Urinary bladder (tissue), 4 donors: ENCODE measurements around the gene TMEM127. TPM values are rescaled to one million over a fixed set of nuclear protein-coding genes. Genes with fewer than 3 reads are reported as not detected.

Experiments
- DNase-seq: peaks from one replicate; pipeline ENCODE4 v3.0.0-alpha.2; 2015; ENCODE audit errors: extremely low spot score
- H3K27ac ChIP-seq: one replicate; pipeline ENCODE4 v1.5.1; 2013; ENCODE audit warnings: low read depth, mild to moderate bottlenecking, moderate library complexity
- H3K36me3 ChIP-seq: one replicate; pipeline ENCODE4 v1.6.1; 2013; ENCODE audit warnings: mild to moderate bottlenecking, moderate library complexity; ENCODE audit not compliant: insufficient read depth
- H3K4me1 ChIP-seq: one replicate; pipeline ENCODE4 v1.6.1; 2013; ENCODE audit warnings: mild to moderate bottlenecking, moderate library complexity; ENCODE audit not compliant: insufficient read depth
- H3K4me3 ChIP-seq: one replicate; pipeline ENCODE4 v1.5.1; 2013; ENCODE audit warnings: low read depth, low read length
- WGBS: extraction: QIAGEN DNeasy Blood & Tissue Kit; methylation state at CpG from one replicate; pipeline ENCODE4 v1.1.7; 2013; 5-methylcytosine and 5-hydroxymethylcytosine counted together
- polyA plus RNA-seq: library from polyadenylated mRNA; stranded (reverse); fragments of 200-250 nt; gene quantifications from one replicate; pipeline ENCODE4 v1.2.3, GENCODE V29; 2013
- total RNA-seq: library from RNA; depleted of rRNA; stranded (reverse); fragments of >200 nt; gene quantifications from one replicate; pipeline ENCODE4 v1.2.3, GENCODE V29; 2014
- donor health status: healthy with polysubstance abuse.
- donor health status: healthy.

Gene TMEM127
- total and polyA plus RNA-seq, 2 donors, result 13.4 to 47.6 TPM

DNA sequence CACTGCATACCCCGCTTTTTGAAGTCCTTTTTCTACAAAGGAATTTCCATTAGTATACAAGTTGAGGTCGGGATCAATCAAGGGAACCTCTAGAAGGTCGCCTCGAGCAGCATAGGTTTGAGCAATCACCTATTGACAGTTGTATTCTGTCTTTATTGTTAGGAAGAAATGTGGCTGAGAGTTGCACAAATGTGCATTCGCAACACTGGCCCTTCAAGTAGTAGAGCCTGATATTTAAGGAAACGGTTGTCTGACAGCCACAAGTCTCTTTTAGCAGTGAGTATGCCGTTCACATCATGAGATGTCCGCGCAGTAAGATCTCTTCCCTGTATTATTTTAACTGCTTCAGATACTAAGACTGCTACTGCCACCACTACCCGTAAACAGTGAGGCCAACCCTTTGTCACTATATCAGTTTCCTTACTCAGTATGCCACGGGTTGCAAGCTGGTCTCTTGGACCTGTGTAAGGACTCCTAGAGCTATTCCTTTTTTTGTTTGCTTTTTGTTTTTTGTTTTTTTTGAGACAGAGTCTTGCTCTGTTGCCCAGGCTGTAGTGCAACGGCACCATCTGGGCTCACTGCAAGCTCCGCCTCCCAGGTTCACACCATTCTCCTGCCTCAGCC lies 47.2 kb downstream of the TMEM127 start:
- 96% methylated on average over 13 of the region's 13 CpGs for WGBS
- H3K4me3 ChIP-seq, result no peak overlapping the region
- no peak for DNase-seq
- H3K36me3 ChIP-seq, result no peaks in the 10 kb centered on the region
- no peaks in the 10 kb centered on the region for H3K4me1 ChIP-seq
- no peak overlapping the region for H3K27ac ChIP-seq

DNA sequence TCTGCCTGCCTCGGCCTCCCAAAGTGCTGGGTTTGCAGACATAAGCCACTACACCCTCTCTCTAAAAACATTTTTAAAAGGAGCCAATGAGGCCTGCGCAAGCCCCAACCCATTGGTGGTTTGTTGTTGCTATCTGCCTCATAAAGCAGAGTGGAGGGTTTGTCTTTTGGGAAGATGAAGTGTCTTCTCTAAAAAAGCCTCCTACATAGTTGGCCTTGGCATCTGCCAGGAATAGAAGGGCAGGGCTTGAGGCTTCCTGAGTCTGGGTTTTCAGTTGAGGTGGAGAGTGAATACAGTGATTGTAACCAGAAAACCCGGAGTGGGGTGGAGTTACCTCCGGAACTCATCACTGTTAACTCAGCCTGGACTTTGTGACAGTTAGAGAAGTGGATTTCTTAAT lies 51.2 kb downstream of the TMEM127 start:
- Histone ChIP-seq H3K4me1 (no peaks in the 10 kb centered on the region), H3K27ac (no peak overlapping the region), H3K4me3 (no peak overlapping the region), H3K36me3 (no peaks in the 10 kb centered on the region)
- DNase-seq, result no peak
- WGBS, result 94% methylated on average over 4 of the region's 4 CpGs

DNA sequence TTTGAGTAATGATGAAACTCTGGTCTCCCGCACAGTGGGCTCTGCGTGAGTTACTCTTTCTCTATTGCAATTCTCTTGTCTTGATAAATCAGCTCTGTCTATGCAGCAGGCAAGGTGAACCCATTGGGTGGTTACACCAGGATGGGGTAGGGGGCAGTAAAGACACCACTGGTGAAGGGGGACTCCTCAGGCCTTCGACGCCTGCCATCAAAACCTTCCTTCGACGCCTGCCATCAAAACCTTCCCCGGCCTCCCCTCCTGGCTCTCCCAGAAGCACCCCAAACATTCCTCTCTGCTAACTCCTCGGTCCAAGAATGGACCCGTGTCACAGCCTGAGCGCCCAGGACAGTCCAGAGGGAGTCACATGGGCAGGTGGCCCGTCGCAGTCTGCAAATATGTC lies 52.4 kb downstream of the TMEM127 start:
- H3K4me1 ChIP-seq, result no peaks in the 10 kb centered on the region
- no peak overlapping the region for H3K4me3 ChIP-seq
- WGBS, result 91% methylated on average over 12 of the region's 12 CpGs
- no peaks in the 10 kb centered on the region for H3K36me3 ChIP-seq
- no peak overlapping the region for H3K27ac ChIP-seq
- DNase-seq, result no peak

DNA sequence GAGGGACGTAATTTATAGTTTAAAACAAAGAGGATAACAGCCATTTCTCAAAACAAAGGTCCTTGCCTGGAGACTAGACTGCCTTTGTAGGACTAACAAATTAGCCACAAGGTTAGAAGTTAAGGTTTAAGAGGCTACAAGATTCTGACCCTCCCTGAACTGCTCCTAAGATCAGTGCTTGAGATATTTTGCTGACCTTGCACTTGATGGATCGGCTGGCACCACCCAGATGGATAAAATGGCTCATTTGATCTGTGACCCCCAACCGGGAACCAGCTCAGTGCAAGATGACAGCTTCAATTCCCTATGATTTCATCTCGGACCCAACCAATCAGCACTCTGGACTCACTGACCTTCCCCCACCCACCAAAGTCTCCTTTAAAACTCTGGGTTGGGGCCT lies 53.5 kb downstream of the TMEM127 start:
- WGBS, result 87% methylated on average over 4 of the region's 4 CpGs
- Histone ChIP-seq H3K4me1 (no peaks in the 10 kb centered on the region), H3K4me3 (no peak overlapping the region), H3K36me3 (no peaks in the 10 kb centered on the region), H3K27ac (no peak overlapping the region)
- no peak for DNase-seq

DNA sequence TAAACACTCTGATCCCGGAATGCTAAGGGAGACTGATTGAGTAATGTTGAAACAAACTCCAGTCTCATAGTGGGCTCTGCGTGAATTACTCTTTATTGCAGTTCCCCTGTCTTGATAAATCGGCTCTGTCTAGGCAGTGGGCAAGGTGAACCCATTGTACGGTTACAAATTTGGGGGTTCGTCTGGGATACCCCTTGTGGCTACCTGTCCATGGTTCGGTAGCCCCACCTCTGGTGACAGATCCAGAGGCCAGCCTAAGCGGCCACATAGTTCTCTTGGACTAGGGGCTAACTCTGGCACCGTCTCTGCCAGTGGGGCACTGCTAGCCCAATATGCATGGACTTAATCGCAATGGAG lies 56.1 kb downstream of the TMEM127 start:
- 92% methylated on average over 9 of the region's 9 CpGs for WGBS
- H3K4me3 ChIP-seq, result no peak overlapping the region
- H3K4me1 ChIP-seq, result peaks cover 5% of the 10 kb centered on the region
- H3K27ac ChIP-seq, result no peak overlapping the region
- no peaks in the 10 kb centered on the region for H3K36me3 ChIP-seq
- no peak for DNase-seq

DNA sequence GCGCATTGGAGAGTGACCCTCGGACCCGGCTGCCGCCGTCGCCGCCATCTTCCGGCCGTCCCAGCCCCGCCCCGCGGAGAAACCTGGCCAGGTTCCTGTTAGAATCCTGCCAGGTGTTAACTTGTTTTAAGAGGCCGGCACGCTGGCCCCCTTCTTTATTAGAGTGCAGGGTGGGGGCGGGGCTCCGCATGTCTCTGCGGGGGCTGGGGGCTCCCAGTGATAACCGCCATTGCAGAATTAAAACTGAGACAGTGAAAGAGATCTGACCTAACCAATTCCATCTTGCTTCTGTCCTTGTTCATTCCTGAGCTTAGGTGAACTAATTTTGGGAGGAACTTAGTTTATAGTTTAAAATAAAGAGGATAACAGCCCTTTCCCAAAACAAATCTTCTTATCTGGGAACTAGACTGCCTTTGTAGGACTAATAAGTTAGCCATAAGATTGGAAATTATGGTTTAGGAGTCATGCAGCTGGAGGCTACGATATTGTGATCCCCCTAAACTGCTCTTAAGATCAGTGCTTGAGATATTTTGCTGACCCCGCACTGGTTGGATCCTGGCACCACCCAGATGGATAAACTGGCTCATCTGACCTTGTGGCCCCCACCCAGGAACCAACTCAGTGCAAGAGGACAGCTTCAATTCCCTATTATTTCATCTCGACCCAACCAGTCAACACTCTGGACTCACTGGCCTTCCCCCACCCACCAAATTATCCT lies 56.6 kb downstream of the TMEM127 start:
- Histone ChIP-seq H3K36me3 (no peaks in the 10 kb centered on the region), H3K4me1 (peaks cover 5% of the 10 kb centered on the region), H3K4me3 (peak overlapping the region; percentile 94), H3K27ac (no peak overlapping the region)
- 7% methylated on average over 21 of the region's 21 CpGs for WGBS
- DNase-seq, result no peak

DNA sequence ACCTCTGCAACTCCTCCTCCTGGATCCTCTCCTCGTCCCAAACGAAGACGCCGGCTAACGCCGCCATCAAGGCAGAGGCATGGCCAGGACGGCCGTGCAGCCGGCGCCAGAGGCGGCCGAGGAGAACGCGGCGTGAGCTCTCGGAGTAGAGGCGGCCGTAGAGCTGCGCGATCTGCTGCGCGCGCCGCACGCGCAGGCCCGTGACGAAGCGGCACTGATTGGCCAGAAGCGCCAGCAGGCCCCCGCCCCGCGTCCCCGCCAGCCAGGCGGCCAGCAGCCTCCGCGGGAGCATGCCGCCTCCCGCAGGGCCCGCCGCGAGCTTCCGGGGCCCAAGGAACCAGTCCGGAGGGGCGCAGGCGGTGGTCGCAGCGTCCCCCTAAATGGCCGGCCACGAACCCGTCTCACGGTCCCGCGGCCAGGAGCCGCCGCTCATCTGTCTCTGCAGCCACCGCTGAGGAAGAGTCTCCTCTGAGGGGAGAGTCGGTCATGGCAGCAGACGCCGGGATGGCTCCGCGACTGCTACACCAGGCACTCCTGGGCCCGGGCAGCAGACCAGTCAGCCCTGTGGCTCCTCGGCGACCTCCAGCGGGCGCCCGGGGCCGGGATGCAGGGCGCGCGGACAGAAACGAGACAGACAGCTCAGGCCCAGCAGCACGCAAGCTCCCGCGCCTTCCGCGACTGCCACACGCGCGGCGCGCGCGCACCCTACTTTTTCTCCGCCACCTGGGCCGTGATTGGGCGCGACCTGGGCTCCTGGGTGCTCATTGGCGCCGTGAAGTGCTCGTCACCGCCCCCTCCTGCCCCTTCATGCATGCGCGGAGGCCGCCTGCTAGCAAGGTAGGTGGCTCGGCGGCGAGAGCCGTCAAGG lies 57.4 kb downstream of the TMEM127 start, which contains the start of gene STARD7:
STARD7 (minus strand) TSS at position 685 of the 868 bp plus-strand sequence; CDS start at position 292, 393 bp downstream.
- peaks cover 5% of the 10 kb centered on the region for H3K4me1 ChIP-seq
- H3K4me3 ChIP-seq, result peak within 1 kb of the TSS; percentile 94
- H3K27ac ChIP-seq, result peak within 1 kb of the TSS; percentile 86
- H3K36me3 ChIP-seq, result no peaks in the 10 kb centered on the region
- peak; percentile 92 for DNase-seq
- WGBS, result under 1% methylated on average over 100 of the region's 100 CpGs

DNA sequence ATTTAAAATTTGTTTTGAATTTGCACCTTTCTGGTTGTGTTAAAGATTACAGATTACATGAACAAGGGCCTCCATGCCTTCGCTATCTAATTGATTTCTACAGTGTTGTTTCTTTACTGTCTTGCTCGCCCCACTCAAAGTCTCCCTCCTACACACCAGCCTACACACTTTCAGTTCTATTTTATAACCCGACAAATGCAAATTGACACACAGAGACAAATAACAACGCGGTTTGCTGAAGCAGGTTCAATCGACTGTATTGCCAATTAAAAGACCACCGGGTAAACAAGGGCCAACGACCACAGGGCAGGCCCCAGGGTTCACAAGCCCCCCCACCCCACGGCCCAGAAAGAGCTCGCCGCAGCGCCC lies 58.0 kb downstream of the TMEM127 start:
- DNase-seq, result no peak
- 2% methylated on average over 12 of the region's 12 CpGs for WGBS
- peak overlapping the region; percentile 79 for H3K27ac ChIP-seq
- peaks cover 5% of the 10 kb centered on the region for H3K4me1 ChIP-seq
- peak overlapping the region; percentile 94 for H3K4me3 ChIP-seq
- H3K36me3 ChIP-seq, result no peaks in the 10 kb centered on the region

DNA sequence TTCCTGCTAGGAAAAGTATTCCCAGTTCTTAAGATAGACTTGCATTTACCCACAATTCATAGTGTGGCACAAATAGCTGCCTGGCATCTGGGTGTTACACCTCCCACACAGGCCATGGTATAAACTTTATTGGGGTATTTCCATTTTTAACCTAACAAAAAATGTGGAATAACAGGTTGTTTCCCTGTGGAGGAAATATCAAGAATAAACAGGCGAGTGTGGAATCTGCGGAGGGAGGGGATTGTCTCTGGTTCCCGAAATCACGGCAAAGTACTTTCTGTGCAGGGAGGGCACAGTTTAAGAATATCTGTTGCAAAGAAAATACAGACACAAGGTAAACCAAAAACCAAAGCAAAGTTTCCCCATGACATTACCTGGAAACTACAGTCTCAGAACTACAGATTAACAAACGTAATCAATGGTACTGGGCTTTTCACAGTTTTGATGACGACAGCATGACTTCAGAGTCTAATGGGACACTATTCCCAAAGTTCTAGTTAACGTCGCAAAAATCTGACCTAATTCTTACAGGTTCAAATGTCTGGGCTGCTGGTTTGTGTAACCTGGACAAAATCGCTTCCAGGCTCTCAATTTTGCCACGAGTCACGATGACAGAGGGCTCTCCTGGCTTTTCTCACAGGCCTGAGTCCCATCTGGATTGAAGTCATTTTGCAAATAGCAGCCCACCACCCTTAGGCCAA lies 58.6 kb downstream of the TMEM127 start:
- 16% methylated on average over 11 of the region's 11 CpGs for WGBS
- Histone ChIP-seq H3K27ac (no peak overlapping the region), H3K36me3 (no peaks in the 10 kb centered on the region), H3K4me3 (peak overlapping the region; percentile 94), H3K4me1 (peaks cover 8% of the 10 kb centered on the region)
- no peak for DNase-seq

DNA sequence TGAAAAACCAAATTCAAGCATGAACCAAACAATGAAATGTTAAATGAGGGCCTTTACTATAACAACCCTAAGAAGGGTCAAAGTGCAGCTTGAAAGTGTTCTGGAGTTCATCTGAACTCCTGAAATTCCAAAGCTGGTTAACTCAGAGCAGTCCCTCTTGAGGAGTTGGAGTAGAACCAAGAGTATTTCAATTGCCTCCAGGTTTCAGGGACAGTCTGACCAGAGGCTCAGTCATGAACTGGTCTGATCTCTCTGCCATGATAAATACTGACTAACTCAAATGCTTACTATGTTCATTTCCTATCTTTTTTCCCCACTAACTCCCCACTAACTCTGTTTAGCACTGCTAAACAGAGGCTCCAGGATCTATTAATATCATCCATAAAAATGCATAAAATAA lies 59.9 kb downstream of the TMEM127 start:
- H3K4me1 ChIP-seq, result peaks cover 8% of the 10 kb centered on the region
- no peak overlapping the region for H3K27ac ChIP-seq
- H3K36me3 ChIP-seq, result no peaks in the 10 kb centered on the region
- no peak for DNase-seq
- H3K4me3 ChIP-seq, result no peak overlapping the region

DNA sequence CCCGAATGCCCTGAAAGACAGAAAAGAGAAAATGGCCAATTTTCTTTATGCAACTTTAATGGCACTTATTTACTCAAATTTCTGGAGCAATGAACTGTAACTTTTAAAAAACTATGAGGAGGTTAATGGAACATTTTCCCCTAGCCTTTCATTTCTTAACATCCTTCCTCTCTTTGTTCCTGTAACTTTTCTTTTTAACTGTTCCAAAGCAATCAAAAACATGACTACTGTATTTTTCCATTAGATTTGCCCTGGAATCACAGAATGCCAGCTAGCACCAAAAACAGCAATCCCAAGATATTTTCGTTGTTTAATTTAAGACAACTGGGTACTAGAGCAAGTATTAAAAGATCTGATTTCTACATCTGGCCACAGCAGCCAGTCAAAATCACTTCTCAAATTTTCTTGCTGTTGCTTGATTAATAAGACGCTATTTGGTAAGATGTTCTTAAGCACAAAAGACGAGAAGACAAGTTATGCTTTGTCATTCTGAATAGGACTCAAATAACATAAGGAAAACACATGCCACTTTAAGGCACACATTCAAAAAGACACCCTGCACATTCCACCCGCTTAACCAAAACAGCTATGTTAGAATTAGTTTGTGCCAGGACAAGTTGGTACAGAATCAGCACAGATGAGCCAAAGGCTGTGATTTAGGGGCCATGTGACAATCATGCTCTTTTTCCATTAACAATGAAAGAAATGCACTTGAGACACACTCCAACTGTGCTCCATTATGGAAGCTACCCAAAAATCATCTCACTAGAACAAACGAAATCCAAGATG lies 60.8 kb downstream of the TMEM127 start:
- 48% methylated on average over 6 of the region's 6 CpGs for WGBS
- Histone ChIP-seq H3K4me1 (peaks cover 8% of the 10 kb centered on the region), H3K27ac (no peak overlapping the region), H3K36me3 (no peaks in the 10 kb centered on the region), H3K4me3 (no peak overlapping the region)
- no peak for DNase-seq

DNA sequence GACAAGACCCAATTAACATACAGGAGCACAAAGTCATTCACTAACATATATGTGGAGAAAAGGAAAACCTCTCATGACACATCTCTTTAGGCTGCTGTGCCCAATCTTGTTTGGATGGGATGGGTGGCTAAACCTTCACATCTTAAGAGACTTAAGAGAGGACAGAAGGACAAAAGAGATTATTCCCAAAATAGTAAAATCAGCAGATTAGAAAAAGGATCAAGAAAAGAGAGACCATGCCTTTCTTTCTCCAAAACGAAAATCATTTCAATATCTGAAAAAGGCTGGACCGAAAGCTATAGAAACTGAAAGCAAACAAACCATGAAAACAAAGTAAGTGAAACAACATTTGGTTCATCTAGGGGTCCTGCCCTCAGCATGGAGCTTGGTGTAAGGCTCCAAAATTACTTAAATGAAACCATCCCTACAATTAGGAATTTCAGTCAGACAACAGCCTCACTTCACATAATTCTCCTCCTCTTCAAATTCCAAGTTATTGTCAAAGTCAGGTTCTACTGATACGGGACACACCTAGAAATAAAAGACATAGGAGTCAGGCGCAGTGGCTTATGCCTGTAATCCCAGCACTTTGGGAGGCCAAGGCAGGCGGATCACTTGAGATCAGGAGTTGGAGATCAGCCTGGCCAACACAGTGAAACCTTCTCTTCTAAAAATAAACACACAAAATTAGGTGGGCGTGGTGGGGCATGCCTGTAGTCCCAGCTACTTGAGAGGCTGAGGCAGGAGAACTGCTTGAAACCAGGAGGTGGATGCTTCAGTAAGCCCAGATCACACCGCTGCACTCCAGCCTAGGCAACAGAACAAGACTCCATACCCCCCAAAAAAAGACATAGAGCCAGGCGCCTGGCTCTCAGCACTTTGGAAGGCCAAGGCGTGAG lies 62.4 kb downstream of the TMEM127 start:
- DNase-seq, result no peak
- Histone ChIP-seq H3K36me3 (no peaks in the 10 kb centered on the region), H3K4me1 (peaks cover 8% of the 10 kb centered on the region), H3K27ac (no peak overlapping the region), H3K4me3 (no peak overlapping the region)
- 79% methylated on average over 9 of the region's 9 CpGs for WGBS
